Heart right ventricle (tissue), 16 donors: ENCODE data around the gene NR2F6. TPM values are rescaled to one million over a fixed set of nuclear protein-coding genes. Genes with fewer than 3 reads are reported as not detected.
A peak's percentile ranks its signal among the peaks of the same experiment; 100 is the strongest.

Experiments used
- ATAC-seq, 8 donors: fragments of 200-7000 bp; cut with Tn5 transposase; one replicate each; pipeline ENCODE4 v1.9.1; 2020; ENCODE audit warnings: mild to moderate bottlenecking in 8 of 8, moderate library complexity in 8 of 8, moderate number of reproducible peaks in 1 of 8
- DNase-seq, 2 donors: peaks; one replicate each; pipeline ENCODE4 v3.0.0-alpha.2; 2020
- H3K27ac ChIP-seq, 10 donors: fragments of 200-600 bp; sonication (generic) in 2 of 10; one replicate each; pipeline versions ENCODE4 v1.5.0 to v1.8.0; 2020 to 2022; ENCODE audit warnings: mild to moderate bottlenecking in 3 of 10
- H3K27me3 ChIP-seq, 7 donors: fragments of 200-600 bp; one replicate each; pipeline ENCODE4 v1.8.0; 2021 to 2022; ENCODE audit warnings: mild to moderate bottlenecking in 2 of 7
- H3K36me3 ChIP-seq, 9 donors: fragments of 200-600 bp; sonication (generic) in 1 of 9; one replicate each; pipeline versions ENCODE4 v1.5.0 to v1.8.0; 2020 to 2022; ENCODE audit warnings: mild to moderate bottlenecking in 2 of 9
- H3K4me1 ChIP-seq, 9 donors: fragments of 200-600 bp; sonication (generic) in 1 of 9; one replicate each; pipeline versions ENCODE4 v1.5.0 to v1.8.0; 2020 to 2022; ENCODE audit warnings: mild to moderate bottlenecking in 4 of 9
- H3K4me3 ChIP-seq, 10 donors: fragments of 200-600 bp; sonication (generic) in 2 of 10; one replicate each; pipeline versions ENCODE4 v1.5.0 to v1.8.0; 2020 to 2022; ENCODE audit warnings: mild to moderate bottlenecking in 7 of 10, moderate library complexity in 2 of 10
- H3K9me3 ChIP-seq, 11 donors: fragments of 200-600 bp in 10 of 11; sonication (generic) in 2 of 11; one replicate each; pipeline versions ENCODE4 v1.5.0 to v1.8.0; 2013 to 2022; ENCODE audit warnings: mild to moderate bottlenecking in 2 of 11, control low read depth in 1 of 11, moderate library complexity in 1 of 11
- CTCF ChIP-seq, 9 donors: fragments of 200-600 bp; sonication (generic) in 2 of 9; IDR thresholded peaks; one replicate each; pipeline versions ENCODE4 v1.5.0 to v1.8.0; 2021 to 2022; ENCODE audit warnings: antibody characterized with exemption in 9 of 9, mild to moderate bottlenecking in 5 of 9, moderate library complexity in 1 of 9
- WGBS, 2 donors: extraction: QIAGEN DNeasy Blood & Tissue Kit; methylation state at CpG; one replicate each; pipeline ENCODE4 v1.1.7; 2013; ENCODE audit warnings: inconsistent platforms in 1 of 2; 5-methylcytosine and 5-hydroxymethylcytosine counted together
- intact Hi-C, 10 donors: fragments of 100-400 bp; cut with DNase I; formaldehyde crosslinking; loops; one replicate each; pipeline versions ENCODE4 v1.11.1 to v1.14.2; 2022
- polyA plus RNA-seq, 2 donors: library from polyadenylated mRNA; stranded (reverse); fragments of 200-250 nt; gene quantifications; one replicate each; pipeline ENCODE4 v1.2.3, GENCODE V29; 2013
- total RNA-seq, 10 donors: library from RNA; stranded (reverse); fragmentation: NEBNext Ultra II Directional in 3 of 10; extraction: Animal tissue kit (Norgen Biotek cat#: 25700) in 3 of 10; gene quantifications; one replicate each; pipeline versions ENCODE4 v1.2.1 to v1.2.4, GENCODE V29; 2021 to 2023
- donor health status: Arrhythmogenic right ventricular cardiomyopathy.
- donor health status: ischemic (EF 13 %, LVEDD 7.1; RV severe dilation, severe dysfunction).
- donor health status: healthy with polysubstance abuse.
- donor health status: DM: no; HTN: yes; CAD: no.
- donor health status: DM: no; HTN: no; CAD: no.
- donor health status: ischemic (EF 25% LVEDD 6.9; RV normal size, moderate dysfunction).
- donor health status: ischemic (EF 25% LVEDD 5.7; RV mildly dilated, moderate dysfunction).
- donor health status: healthy.
- donor health status: DM: yes; HTN: yes; CAD: no.
- donor health status: Ischemic cardiomyopathy.
- donor health status: ischemic (EF 35%, LVEDD 5.7; RV mildly dilated, moderate dysfunction).
- donor health status: nonischemic (EF 11% LVEDD 7.7; RV severe dilation, severe dysfunction).
- donor health status: DM: yes; HTN: yes; CAD: no.
- donor health status: PGD.
- donor health status: ischemic (EF 29% LVEDD 5.4; RV normal size, mild dysfunction).
- donor health status: nonischemic (EF 23%, LVEDD 6.1; RV moderate dilation, normal function).

Gene NR2F6
- total and polyA plus RNA-seq, 12 donors, result 32.0 to 79.7 (median 42.2) TPM

GRCh38 chr19:17285415-17286135, 39.9 kb upstream of the NR2F6 start:
- Histone ChIP-seq H3K4me1 (peaks cover 13 to 22% (median 16%) of the 10 kb centered on the region in 9 donors), H3K27me3 (peaks cover 11 to 24% (median 16%) of the 10 kb centered on the region in 7 donors), H3K9me3 (no peaks in the 10 kb centered on the region), H3K27ac (no peak overlapping the region), H3K4me3 (no peak overlapping the region), H3K36me3 (no peaks in the 10 kb centered on the region)
- no peak for TF ChIP-seq CTCF (IDR thresholded peaks at IDR 0.05)
- ATAC-seq (no peak), DNase-seq (no peak)
- intact Hi-C loops, result loop anchor here in 5 of 10 donors (10.0 kb wide), 3 partner anchors 71 to 511 kb away; partner anchors contain the start of gene USE1 (in 1 of the 5)
- WGBS, 2 donors, result 92 to 93% methylated on average over 18 of the region's 18 CpGs

GRCh38 chr19:17283504-17283996, 37.8 kb upstream of the NR2F6 start:
- no peak overlapping the region for H3K27ac ChIP-seq
- no peak for ATAC-seq
- peaks cover 11 to 24% (median 16%) of the 10 kb centered on the region in 7 donors for H3K27me3 ChIP-seq
- WGBS, 2 donors, result 95 to 96% methylated on average over 7 of the region's 7 CpGs
- TF ChIP-seq CTCF (IDR thresholded peaks at IDR 0.05), result no peak
- no peaks in the 10 kb centered on the region for H3K9me3 ChIP-seq
- peaks cover 0 to 11% (median 0%) of the 10 kb centered on the region in 9 donors for H3K36me3 ChIP-seq
- intact Hi-C loops, result loop anchor here (2.0 to 10.0 kb wide), 11 partner anchors 23 to 509 kb away; partner anchors contain the start of gene USE1 (in 1 of the 10)
- H3K4me3 ChIP-seq, result no peak overlapping the region
- peaks cover 13 to 19% (median 16%) of the 10 kb centered on the region in 9 donors for H3K4me1 ChIP-seq
- no peak for DNase-seq

- H3K9me3 ChIP-seq, result no peaks in the 10 kb centered on the region
- no peak overlapping the region for H3K27ac ChIP-seq
- peak; percentile 89 to 97 (median 94) for ATAC-seq
- TF ChIP-seq CTCF (IDR thresholded peaks at IDR 0.05), result peak; percentile 89 to 98 (median 95)
- H3K27me3 ChIP-seq, result peaks cover 11 to 21% (median 16%) of the 10 kb centered on the region in 7 donors
- H3K4me3 ChIP-seq, result peak overlapping the region; percentile 6 to 56 (median 42)
- peaks cover 13 to 19% (median 16%) of the 10 kb centered on the region in 9 donors for H3K4me1 ChIP-seq
- peak; percentile 78 to 86 for DNase-seq
- H3K36me3 ChIP-seq, result peaks cover 0 to 20% (median under 1%) of the 10 kb centered on the region in 9 donors
- WGBS, 2 donors, result 3% methylated on average over 45 of the region's 45 CpGs
- intact Hi-C loops, result loop anchor here (1.0 to 10.0 kb wide), 12 partner anchors 22 to 508 kb away; partner anchors contain the start of gene USE1 (in 1 of the 10)
These were observed 36.9 kb upstream of the NR2F6 start for GRCh38 chr19:17282488-17283125.
